GM19395 (cell line): ENCODE measurements around the gene FBLN7.

Source experiments
- ATAC-seq: cut with Tn5 transposase; IDR thresholded peaks from one replicate; pipeline ENCODE4 v1.9.1; 2021; ENCODE audit warnings: mild to moderate bottlenecking, moderate library complexity; ENCODE audit not compliant: unreplicated experiment

FBLN7 gene

GRCh38 chr2:112140205-112140802 is 2.1 kb downstream of the FBLN7 start:
- no peak for ATAC-seq

- ATAC-seq: no peak
These were observed 2.9 kb downstream of the FBLN7 start for GRCh38 chr2:112140899-112141625.

GRCh38 chr2:112141626-112142007 is 3.4 kb downstream of the FBLN7 start:
- ATAC-seq: no peak

- no peak for ATAC-seq
These were observed 4.4 kb downstream of the FBLN7 start for GRCh38 chr2:112142525-112143078.

- no peak for ATAC-seq
These were observed 5.0 kb downstream of the FBLN7 start for GRCh38 chr2:112143150-112143549.

- no peak for ATAC-seq
These were observed 6.8 kb downstream of the FBLN7 start for GRCh38 chr2:112144966-112145365.

- no peak for ATAC-seq
These were observed 9.4 kb downstream of the FBLN7 start for GRCh38 chr2:112147382-112148168.

- ATAC-seq: no peak
These were observed 10.3 kb downstream of the FBLN7 start for GRCh38 chr2:112148477-112148876.

- ATAC-seq: no peak
These were observed 11.0 kb downstream of the FBLN7 start for GRCh38 chr2:112149194-112149593.

GRCh38 chr2:112149866-112150435 is 11.8 kb downstream of the FBLN7 start:
- ATAC-seq: no peak

- no peak for ATAC-seq
These were observed 12.3 kb downstream of the FBLN7 start for GRCh38 chr2:112150447-112150846.

GRCh38 chr2:112150851-112151250 is 12.7 kb downstream of the FBLN7 start:
- no peak for ATAC-seq

GRCh38 chr2:112151271-112151670 is 13.1 kb downstream of the FBLN7 start:
- no peak for ATAC-seq

GRCh38 chr2:112151701-112152440 is 13.7 kb downstream of the FBLN7 start:
- no peak for ATAC-seq

GRCh38 chr2:112152476-112153178 is 14.4 kb downstream of the FBLN7 start:
- no peak for ATAC-seq

GRCh38 chr2:112153179-112153490 is 14.9 kb downstream of the FBLN7 start:
- ATAC-seq: no peak

- ATAC-seq: no peak
These were observed 15.3 kb downstream of the FBLN7 start for GRCh38 chr2:112153501-112153900.

GRCh38 chr2:112154246-112155117 is 16.3 kb downstream of the FBLN7 start:
- ATAC-seq: no peak
